Measurements from ENCODE around the gene FBXO22.
A peak's percentile ranks its signal among the peaks of the same experiment; 100 is the strongest.

FBXO22 gene

GRCh38 chr15:75928680-75929608, 25.3 kb downstream of the FBXO22 start:
- peaks cover 38% of the 10 kb centered on the region for H4K20me1 ChIP-seq
- H3K4me2 ChIP-seq = no peak overlapping the region
- no peak overlapping the region for H3K9ac ChIP-seq
- no peaks in the 10 kb centered on the region for H3K27me3 ChIP-seq
- peaks cover 74% of the 10 kb centered on the region for H3K36me3 ChIP-seq
- peaks cover 22% of the 10 kb centered on the region for H3K4me1 ChIP-seq
- no peaks in the 10 kb centered on the region for H3K9me3 ChIP-seq
- H3K27ac ChIP-seq = no peak overlapping the region
- H3K4me3 ChIP-seq = no peak overlapping the region
- TF ChIP-seq Cebpa-rat (IDR thresholded peaks at IDR 0.05) = no peak

- Histone ChIP-seq H3K27me3 (no peaks in the 10 kb centered on the region), H3K4me1 (peaks cover 22% of the 10 kb centered on the region), H3K4me3 (no peak overlapping the region), H3K27ac (no peak overlapping the region), H3K4me2 (no peak overlapping the region), H3K9me3 (no peaks in the 10 kb centered on the region), H4K20me1 (peaks cover 29% of the 10 kb centered on the region; the same call in 1 of the 2 replicates), H3K36me3 (peaks cover 71% of the 10 kb centered on the region), H3K9ac (no peak overlapping the region)
- TF ChIP-seq Cebpa-rat (IDR thresholded peaks at IDR 0.05) = no peak
Measured at GRCh38 chr15:75929799-75930565, 26.3 kb downstream of the FBXO22 start.

- Histone ChIP-seq H4K20me1 (peaks cover 29% of the 10 kb centered on the region; the same call in 1 of the 2 replicates), H3K9me3 (no peaks in the 10 kb centered on the region), H3K4me3 (no peak overlapping the region), H3K36me3 (peaks cover 75% of the 10 kb centered on the region), H3K27me3 (no peaks in the 10 kb centered on the region), H3K27ac (no peak overlapping the region), H3K4me2 (no peak overlapping the region), H3K4me1 (peaks cover 22% of the 10 kb centered on the region), H3K9ac (no peak overlapping the region)
- TF ChIP-seq Cebpa-rat (IDR thresholded peaks at IDR 0.05) = no peak
Measured at GRCh38 chr15:75930866-75931265, 27.2 kb downstream of the FBXO22 start.

- Histone ChIP-seq H3K9me3 (no peaks in the 10 kb centered on the region), H3K4me2 (no peak overlapping the region), H3K27me3 (no peaks in the 10 kb centered on the region), H4K20me1 (no peaks in the 10 kb centered on the region), H3K36me3 (peaks cover 6% of the 10 kb centered on the region), H3K27ac (no peak overlapping the region), H3K4me3 (no peak overlapping the region), H3K9ac (no peak overlapping the region), H3K4me1 (0 out of 2 replicates have a peak, but pooled peaks cover 5% of the 10 kb centered on the region)
- TF ChIP-seq Cebpa-rat (IDR thresholded peaks at IDR 0.05) = no peak
Measured at GRCh38 chr15:75942464-75942863, 38.8 kb downstream of the FBXO22 start.

- no peaks in the 10 kb centered on the region for H4K20me1 ChIP-seq
- 0 out of 2 replicates have a peak, but pooled peaks cover 5% of the 10 kb centered on the region for H3K4me1 ChIP-seq
- no peaks in the 10 kb centered on the region for H3K27me3 ChIP-seq
- no peaks in the 10 kb centered on the region; the same call in 1 of the 2 replicates for H3K36me3 ChIP-seq
- no peak overlapping the region for H3K4me3 ChIP-seq
- H3K9ac ChIP-seq = no peak overlapping the region
- H3K4me2 ChIP-seq = no peak overlapping the region
- H3K27ac ChIP-seq = no peak overlapping the region
- no peaks in the 10 kb centered on the region for H3K9me3 ChIP-seq
- TF ChIP-seq Cebpa-rat (IDR thresholded peaks at IDR 0.05) = no peak
Measured at GRCh38 chr15:75943246-75943645, 39.6 kb downstream of the FBXO22 start.

- Histone ChIP-seq H3K4me3 (no peak overlapping the region), H3K4me1 (0 out of 2 replicates have a peak, but pooled peaks cover 5% of the 10 kb centered on the region), H4K20me1 (no peaks in the 10 kb centered on the region), H3K36me3 (no peaks in the 10 kb centered on the region; the same call in 1 of the 2 replicates), H3K27me3 (no peaks in the 10 kb centered on the region), H3K9me3 (no peaks in the 10 kb centered on the region), H3K9ac (no peak overlapping the region), H3K4me2 (no peak overlapping the region), H3K27ac (no peak overlapping the region)
- no peak for TF ChIP-seq Cebpa-rat (IDR thresholded peaks at IDR 0.05)
Measured at GRCh38 chr15:75943713-75944215, 40.1 kb downstream of the FBXO22 start.

- H3K9me3 ChIP-seq = no peaks in the 10 kb centered on the region
- no peak overlapping the region for H3K4me2 ChIP-seq
- no peak overlapping the region for H3K4me3 ChIP-seq
- H3K9ac ChIP-seq = no peak overlapping the region
- 0 out of 2 replicates have a peak, but pooled peaks cover 5% of the 10 kb centered on the region for H3K4me1 ChIP-seq
- H3K27ac ChIP-seq = no peak overlapping the region
- no peaks in the 10 kb centered on the region for H4K20me1 ChIP-seq
- H3K36me3 ChIP-seq = no peaks in the 10 kb centered on the region
- TF ChIP-seq Cebpa-rat (IDR thresholded peaks at IDR 0.05) = no peak
- no peaks in the 10 kb centered on the region for H3K27me3 ChIP-seq
Measured at GRCh38 chr15:75945953-75946352, 42.3 kb downstream of the FBXO22 start.

GRCh38 chr15:75947092-75947491, 43.4 kb downstream of the FBXO22 start:
- Histone ChIP-seq H3K4me1 (0 out of 2 replicates have a peak, but pooled peaks cover 5% of the 10 kb centered on the region), H4K20me1 (no peaks in the 10 kb centered on the region), H3K9me3 (no peaks in the 10 kb centered on the region), H3K4me3 (no peak overlapping the region), H3K36me3 (no peaks in the 10 kb centered on the region), H3K4me2 (no peak overlapping the region), H3K27me3 (no peaks in the 10 kb centered on the region), H3K27ac (no peak overlapping the region), H3K9ac (no peak overlapping the region)
- no peak for TF ChIP-seq Cebpa-rat (IDR thresholded peaks at IDR 0.05)

GRCh38 chr15:75948761-75949296, 45.2 kb downstream of the FBXO22 start:
- Histone ChIP-seq H3K27ac (no peak overlapping the region), H3K4me3 (no peak overlapping the region), H4K20me1 (no peaks in the 10 kb centered on the region), H3K9me3 (no peaks in the 10 kb centered on the region), H3K27me3 (no peaks in the 10 kb centered on the region), H3K36me3 (no peaks in the 10 kb centered on the region), H3K9ac (no peak overlapping the region), H3K4me1 (0 out of 2 replicates have a peak, but pooled peaks cover 5% of the 10 kb centered on the region), H3K4me2 (no peak overlapping the region)
- TF ChIP-seq Cebpa-rat (IDR thresholded peaks at IDR 0.05) = 0 out of 2 replicates have a peak, but pooled peaks have one; percentile 37
